Measurements from ENCODE around the gene MISP3. TPM values are rescaled to one million over a fixed set of nuclear protein-coding genes. Genes with fewer than 3 reads are reported as not detected.

MISP3 gene
- polyA plus RNA-seq, 4 donors: 13.0 to 60.4 (median 22.9) TPM

DNA sequence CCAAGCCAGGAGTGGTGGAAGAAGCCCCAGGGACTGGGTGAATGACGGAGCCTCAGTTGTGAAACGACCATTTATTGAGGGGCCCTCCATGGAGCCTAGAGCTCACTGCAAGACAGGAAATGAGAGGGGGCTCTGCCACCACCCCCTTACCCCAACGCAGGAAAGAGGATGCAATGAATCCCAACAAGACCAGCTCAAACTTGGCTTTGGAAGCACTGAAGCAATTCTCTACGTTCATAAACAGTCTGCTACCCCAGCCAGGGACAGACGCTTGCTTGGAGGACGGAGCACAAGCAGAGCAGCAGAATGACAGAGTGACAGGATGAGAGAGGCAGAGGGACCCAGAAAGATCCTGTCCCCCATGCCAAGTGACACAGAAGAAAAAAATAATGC, 43.9 kb downstream of the MISP3 start:
- Histone ChIP-seq H3K4me1 (ENCODE audit: control insufficient read depth in 3 of 3, insufficient read depth in 2 of 3, low read depth in 1 of 3, low read length in 2 of 3) (peaks cover 2 to 39% (median 20%) of the 10 kb centered on the region in 3 donors), H3K36me3 (ENCODE audit: control insufficient read depth in 3 of 3, insufficient read depth in 2 of 3, low read depth in 1 of 3, low read length in 3 of 3) (peaks cover 0 to 26% (median 0%) of the 10 kb centered on the region in 3 donors), H3K9me3 (ENCODE audit: control insufficient read depth in 2 of 2, insufficient read depth in 1 of 2, low read depth in 1 of 2, low read length in 1 of 2) (no peaks in the 10 kb centered on the region), H3K27ac (ENCODE audit: low read depth in 1 of 3, low read length in 2 of 3) (peak overlapping the region in 1 of 3 donors; percentile 36), H3K4me3 (ENCODE audit: low read depth in 1 of 3, low read length in 3 of 3) (peak overlapping the region; percentile 87 to 93 (median 92)), H3K27me3 (ENCODE audit: control insufficient read depth in 3 of 3, insufficient read depth in 3 of 3, low read length in 3 of 3) (no peaks in the 10 kb centered on the region)
- 16 to 18% (median 16%) methylated on average over 6 of the region's 6 CpGs for whole genome bisulfite sequencing, 3 donors
- FAIRE-seq: no peak
- DNase-seq: no peak

- Histone ChIP-seq H3K27ac (ENCODE audit: low read depth in 1 of 3, low read length in 2 of 3) (peak overlapping the region in 2 of 3 donors; percentile 46 to 51), H3K27me3 (ENCODE audit: control insufficient read depth in 3 of 3, insufficient read depth in 3 of 3, low read length in 3 of 3) (no peaks in the 10 kb centered on the region), H3K36me3 (ENCODE audit: control insufficient read depth in 3 of 3, insufficient read depth in 2 of 3, low read depth in 1 of 3, low read length in 3 of 3) (peaks cover 0 to 21% (median 0%) of the 10 kb centered on the region in 3 donors), H3K4me3 (ENCODE audit: low read depth in 1 of 3, low read length in 3 of 3) (peak overlapping the region; percentile 87 to 93 (median 92)), H3K9me3 (ENCODE audit: control insufficient read depth in 2 of 2, insufficient read depth in 1 of 2, low read depth in 1 of 2, low read length in 1 of 2) (no peaks in the 10 kb centered on the region), H3K4me1 (ENCODE audit: control insufficient read depth in 3 of 3, insufficient read depth in 2 of 3, low read depth in 1 of 3, low read length in 2 of 3) (peaks cover 2 to 39% (median 19%) of the 10 kb centered on the region in 3 donors)
- 0 to 1% (median 1%) methylated on average over 17 to 33 of the region's 33 CpGs for WGBS, 3 donors
- FAIRE-seq (no peak), DNase-seq (peak in 1 of 2 donors; percentile 61)
These were observed 44.5 kb downstream of the MISP3 start for GRCh38 chr19:14116918-14117578.

GRCh38 chr19:14117668-14118164, 45.1 kb downstream of the MISP3 start, which contains the start of gene PRKACA:
Gene PRKACA (minus strand): TSS chr19:14117762. CDS start chr19:14117547, 215 bp downstream.
- Histone ChIP-seq H3K36me3 (ENCODE audit: control insufficient read depth in 3 of 3, insufficient read depth in 2 of 3, low read depth in 1 of 3, low read length in 3 of 3) (peaks cover 0 to 16% (median 0%) of the 10 kb centered on the region in 3 donors), H3K4me3 (ENCODE audit: low read depth in 1 of 3, low read length in 3 of 3) (peak within 1 kb of the TSS; percentile 87 to 93 (median 92)), H3K27me3 (ENCODE audit: control insufficient read depth in 3 of 3, insufficient read depth in 3 of 3, low read length in 3 of 3) (no peaks in the 10 kb centered on the region), H3K9me3 (ENCODE audit: control insufficient read depth in 2 of 2, insufficient read depth in 1 of 2, low read depth in 1 of 2, low read length in 1 of 2) (no peaks in the 10 kb centered on the region), H3K4me1 (ENCODE audit: control insufficient read depth in 3 of 3, insufficient read depth in 2 of 3, low read depth in 1 of 3, low read length in 2 of 3) (peaks cover 2 to 36% (median 19%) of the 10 kb centered on the region in 3 donors), H3K27ac (ENCODE audit: low read depth in 1 of 3, low read length in 2 of 3) (peak within 1 kb of the TSS; percentile 98 to 99 (median 98))
- FAIRE-seq (no peak), DNase-seq (peak; percentile 99)
- 0% methylated on average over 34 to 67 of the region's 67 CpGs for WGBS, 3 donors

- Histone ChIP-seq H3K36me3 (ENCODE audit: control insufficient read depth in 3 of 3, insufficient read depth in 2 of 3, low read depth in 1 of 3, low read length in 3 of 3) (peaks cover 0 to 11% (median 0%) of the 10 kb centered on the region in 3 donors), H3K27ac (ENCODE audit: low read depth in 1 of 3, low read length in 2 of 3) (peak overlapping the region; percentile 98 to 99 (median 98)), H3K4me1 (ENCODE audit: control insufficient read depth in 3 of 3, insufficient read depth in 2 of 3, low read depth in 1 of 3, low read length in 2 of 3) (peaks cover 2 to 30% (median 14%) of the 10 kb centered on the region in 3 donors), H3K9me3 (ENCODE audit: control insufficient read depth in 2 of 2, insufficient read depth in 1 of 2, low read depth in 1 of 2, low read length in 1 of 2) (no peaks in the 10 kb centered on the region), H3K27me3 (ENCODE audit: control insufficient read depth in 3 of 3, insufficient read depth in 3 of 3, low read length in 3 of 3) (no peaks in the 10 kb centered on the region), H3K4me3 (ENCODE audit: low read depth in 1 of 3, low read length in 3 of 3) (peak overlapping the region; percentile 39 to 57 (median 56))
- FAIRE-seq (no peak), DNase-seq (peak; percentile 51 to 72)
- WGBS, 3 donors: 2 to 12% (median 3%) methylated on average over 24 to 61 of the region's 61 CpGs
These were observed 45.8 kb downstream of the MISP3 start for GRCh38 chr19:14118165-14119051.

DNA sequence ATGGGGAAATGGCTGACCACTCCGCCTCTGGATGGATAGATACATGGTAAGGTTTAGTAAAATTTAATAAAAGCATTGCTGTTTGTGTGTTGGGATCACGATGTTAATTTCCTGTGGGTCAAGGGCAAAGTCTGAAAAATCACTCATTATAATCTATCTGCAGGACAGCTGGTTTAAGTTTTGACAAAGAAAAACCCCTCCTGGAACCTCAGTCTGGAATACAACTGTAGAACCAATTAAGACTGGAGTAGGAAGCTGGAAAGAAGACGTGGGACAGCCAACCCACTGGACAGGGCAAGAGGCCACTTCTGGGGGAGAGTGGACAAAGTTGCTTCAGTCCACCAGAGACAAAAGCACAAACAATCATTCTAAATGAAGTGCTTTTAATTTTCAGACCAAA, 46.6 kb downstream of the MISP3 start:
- no peak for FAIRE-seq
- DNase-seq: no peak
- no peaks in the 10 kb centered on the region for H3K27me3 ChIP-seq (ENCODE audit: control insufficient read depth in 3 of 3, insufficient read depth in 3 of 3, low read length in 3 of 3)
- peaks cover 0 to 14% (median 0%) of the 10 kb centered on the region in 3 donors for H3K36me3 ChIP-seq (ENCODE audit: control insufficient read depth in 3 of 3, insufficient read depth in 2 of 3, low read depth in 1 of 3, low read length in 3 of 3)
- no peaks in the 10 kb centered on the region for H3K9me3 ChIP-seq (ENCODE audit: control insufficient read depth in 2 of 2, insufficient read depth in 1 of 2, low read depth in 1 of 2, low read length in 1 of 2)
- peaks cover 2 to 27% (median 13%) of the 10 kb centered on the region in 3 donors for H3K4me1 ChIP-seq (ENCODE audit: control insufficient read depth in 3 of 3, insufficient read depth in 2 of 3, low read depth in 1 of 3, low read length in 2 of 3)
- H3K27ac ChIP-seq (ENCODE audit: low read depth in 1 of 3, low read length in 2 of 3): peak overlapping the region; percentile 98 to 99 (median 98)
- 26 to 47% (median 40%) methylated on average over 3 of the region's 3 CpGs for WGBS, 3 donors
- H3K4me3 ChIP-seq (ENCODE audit: low read depth in 1 of 3, low read length in 3 of 3): peak overlapping the region in 1 of 3 donors; percentile 56

GRCh38 chr19:14119644-14120496, 47.3 kb downstream of the MISP3 start:
- DNase-seq (no peak), FAIRE-seq (no peak)
- Histone ChIP-seq H3K27me3 (ENCODE audit: control insufficient read depth in 3 of 3, insufficient read depth in 3 of 3, low read length in 3 of 3) (no peaks in the 10 kb centered on the region), H3K36me3 (ENCODE audit: control insufficient read depth in 3 of 3, insufficient read depth in 2 of 3, low read depth in 1 of 3, low read length in 3 of 3) (peaks cover 0 to 16% (median 0%) of the 10 kb centered on the region in 3 donors), H3K9me3 (ENCODE audit: control insufficient read depth in 2 of 2, insufficient read depth in 1 of 2, low read depth in 1 of 2, low read length in 1 of 2) (no peaks in the 10 kb centered on the region), H3K27ac (ENCODE audit: low read depth in 1 of 3, low read length in 2 of 3) (peak overlapping the region in 2 of 3 donors; percentile 61 to 98), H3K4me1 (ENCODE audit: control insufficient read depth in 3 of 3, insufficient read depth in 2 of 3, low read depth in 1 of 3, low read length in 2 of 3) (peaks cover 2 to 27% (median 10%) of the 10 kb centered on the region in 3 donors), H3K4me3 (ENCODE audit: low read depth in 1 of 3, low read length in 3 of 3) (no peak overlapping the region)
- WGBS, 3 donors: 84 to 89% (median 86%) methylated on average over 7 of the region's 7 CpGs

DNA sequence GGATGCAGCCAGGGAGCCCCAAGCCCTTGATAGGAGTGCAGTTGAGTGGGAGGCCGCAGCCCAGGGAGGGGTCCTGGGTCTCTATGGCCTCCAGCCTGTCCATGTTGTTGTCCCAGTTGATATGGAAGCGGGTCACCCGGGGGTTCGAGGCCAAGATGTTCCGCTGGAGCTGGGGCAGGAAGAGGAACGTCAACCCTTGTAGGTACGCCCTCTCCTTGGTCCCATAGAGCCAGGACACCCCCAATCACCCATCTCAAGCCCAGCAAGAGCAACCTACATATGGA, 47.9 kb downstream of the MISP3 start:
- DNase-seq (no peak), FAIRE-seq (no peak)
- H3K4me1 ChIP-seq (ENCODE audit: control insufficient read depth in 3 of 3, insufficient read depth in 2 of 3, low read depth in 1 of 3, low read length in 2 of 3): peaks cover 2 to 27% (median 9%) of the 10 kb centered on the region in 3 donors
- no peaks in the 10 kb centered on the region for H3K9me3 ChIP-seq (ENCODE audit: control insufficient read depth in 2 of 2, insufficient read depth in 1 of 2, low read depth in 1 of 2, low read length in 1 of 2)
- H3K27ac ChIP-seq (ENCODE audit: low read depth in 1 of 3, low read length in 2 of 3): no peak overlapping the region
- no peaks in the 10 kb centered on the region for H3K27me3 ChIP-seq (ENCODE audit: control insufficient read depth in 3 of 3, insufficient read depth in 3 of 3, low read length in 3 of 3)
- WGBS, 3 donors: 91 to 95% (median 95%) methylated on average over 7 of the region's 7 CpGs
- no peak overlapping the region for H3K4me3 ChIP-seq (ENCODE audit: low read depth in 1 of 3, low read length in 3 of 3)
- peaks cover 0 to 19% (median 0%) of the 10 kb centered on the region in 3 donors for H3K36me3 ChIP-seq (ENCODE audit: control insufficient read depth in 3 of 3, insufficient read depth in 2 of 3, low read depth in 1 of 3, low read length in 3 of 3)
